CD4-positive, alpha-beta T cell treated with Interferon alpha-2 for 1 hour (primary cell): ENCODE data around the gene DYNLL2.
"Not testable (repeated sequence)": the region's sequence is repeated elsewhere in the genome, so short reads cannot be mapped to it uniquely, and the experiment has no call there.

ENCODE experiments used
- DNase-seq, 2 donors: peaks; one replicate each; pipeline ENCODE4 v3.0.0-alpha.2; 2020 to 2022

DYNLL2 gene

DNA sequence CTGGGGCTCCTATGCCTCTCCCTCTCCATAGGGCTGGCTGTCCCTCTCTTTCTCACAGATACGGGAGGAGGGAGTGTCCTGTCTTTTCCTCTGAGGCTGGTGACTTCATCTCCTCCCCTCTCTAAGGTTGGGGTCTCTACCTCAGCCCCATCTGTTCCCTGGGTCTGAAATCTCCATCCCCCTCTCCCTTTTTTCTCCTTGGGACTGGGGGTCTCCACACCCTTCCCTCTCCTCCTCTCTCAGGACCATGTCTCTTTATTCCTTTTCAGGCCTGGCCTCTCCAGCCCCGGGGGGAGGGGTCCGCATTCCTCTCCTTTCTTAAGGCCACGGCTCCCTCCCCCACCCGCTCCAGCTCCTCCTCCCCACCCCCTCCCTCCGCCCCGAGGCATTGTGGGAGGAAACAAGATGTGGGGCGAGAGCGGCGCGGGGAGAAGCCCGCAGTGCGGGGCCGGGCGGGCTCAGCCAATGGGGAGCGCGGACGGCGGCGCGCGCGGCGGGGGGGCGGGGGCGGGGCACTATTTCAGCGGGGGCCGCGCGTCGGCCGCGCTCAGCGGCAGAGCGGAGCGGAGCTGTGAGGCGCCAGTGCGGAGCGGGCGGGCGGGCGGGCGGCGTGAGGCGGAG lies at the start of gene DYNLL2:
Gene DYNLL2, plus strand, starts transcription at position 550 of the 621 bp plus-strand sequence. CDS start 3,672 bp downstream, outside the sequence.
- peak; percentile 90 to 93 for DNase-seq

DNA sequence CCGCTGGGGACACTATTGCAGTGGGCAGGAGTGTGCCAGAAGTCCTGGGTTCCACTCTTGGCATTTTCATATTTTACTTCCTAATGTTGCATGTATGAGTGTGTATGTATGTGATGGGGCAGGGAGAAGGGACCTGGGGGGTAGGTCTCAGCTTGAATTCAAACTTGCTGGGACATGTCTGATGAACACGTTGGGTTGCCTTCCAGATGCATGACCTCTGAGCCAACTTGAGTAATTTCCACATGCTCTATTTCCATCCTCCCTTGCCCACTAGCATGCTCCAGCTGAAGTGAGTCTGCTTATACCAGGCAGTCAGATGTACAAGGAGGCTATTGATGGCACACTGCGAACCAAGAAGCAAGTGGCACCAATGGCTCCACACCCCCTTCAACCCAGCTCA lies 43.2 kb upstream of the DYNLL2 start:
- DNase-seq, result no peak

DNA sequence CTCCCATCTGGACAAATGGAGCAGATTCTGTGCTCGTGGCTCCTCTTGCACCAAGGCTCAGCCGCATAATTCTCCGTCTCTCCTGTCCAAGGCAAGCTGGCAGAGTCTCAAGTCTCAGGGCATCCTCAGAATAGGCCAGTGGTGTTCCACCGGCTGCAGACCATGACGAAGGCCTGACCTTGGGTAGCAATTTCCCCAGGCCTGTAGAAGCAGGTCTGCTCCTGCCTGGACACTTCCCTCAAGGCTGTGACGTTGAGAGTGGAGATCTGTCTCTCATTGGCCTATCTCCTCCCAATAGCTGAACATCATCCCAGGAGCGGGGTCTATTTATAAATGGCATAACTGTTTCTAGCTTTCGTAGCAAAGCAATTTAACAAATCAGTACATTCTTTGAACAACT lies 42.8 kb upstream of the DYNLL2 start:
- DNase-seq, result no peak

DNA sequence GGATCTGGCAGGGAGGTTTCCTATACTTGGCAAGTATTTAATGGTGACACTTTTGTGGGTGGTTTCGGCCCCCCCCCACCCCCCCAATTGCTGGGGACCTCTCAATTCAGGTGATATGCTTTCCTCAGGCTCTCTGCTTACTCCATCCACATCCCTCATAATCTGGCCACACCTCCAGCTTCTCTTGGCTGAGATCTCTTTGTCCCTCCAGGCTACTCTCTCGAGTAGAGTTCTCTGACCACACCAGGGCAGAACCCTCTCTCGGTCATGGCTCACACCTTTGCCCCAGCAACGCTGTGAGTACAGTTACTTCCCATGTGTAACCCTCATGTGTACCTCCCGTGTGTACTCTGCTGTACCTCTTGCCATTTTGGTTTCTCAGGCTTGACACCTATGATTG lies 42.1 kb upstream of the DYNLL2 start:
- no peak for DNase-seq

DNA sequence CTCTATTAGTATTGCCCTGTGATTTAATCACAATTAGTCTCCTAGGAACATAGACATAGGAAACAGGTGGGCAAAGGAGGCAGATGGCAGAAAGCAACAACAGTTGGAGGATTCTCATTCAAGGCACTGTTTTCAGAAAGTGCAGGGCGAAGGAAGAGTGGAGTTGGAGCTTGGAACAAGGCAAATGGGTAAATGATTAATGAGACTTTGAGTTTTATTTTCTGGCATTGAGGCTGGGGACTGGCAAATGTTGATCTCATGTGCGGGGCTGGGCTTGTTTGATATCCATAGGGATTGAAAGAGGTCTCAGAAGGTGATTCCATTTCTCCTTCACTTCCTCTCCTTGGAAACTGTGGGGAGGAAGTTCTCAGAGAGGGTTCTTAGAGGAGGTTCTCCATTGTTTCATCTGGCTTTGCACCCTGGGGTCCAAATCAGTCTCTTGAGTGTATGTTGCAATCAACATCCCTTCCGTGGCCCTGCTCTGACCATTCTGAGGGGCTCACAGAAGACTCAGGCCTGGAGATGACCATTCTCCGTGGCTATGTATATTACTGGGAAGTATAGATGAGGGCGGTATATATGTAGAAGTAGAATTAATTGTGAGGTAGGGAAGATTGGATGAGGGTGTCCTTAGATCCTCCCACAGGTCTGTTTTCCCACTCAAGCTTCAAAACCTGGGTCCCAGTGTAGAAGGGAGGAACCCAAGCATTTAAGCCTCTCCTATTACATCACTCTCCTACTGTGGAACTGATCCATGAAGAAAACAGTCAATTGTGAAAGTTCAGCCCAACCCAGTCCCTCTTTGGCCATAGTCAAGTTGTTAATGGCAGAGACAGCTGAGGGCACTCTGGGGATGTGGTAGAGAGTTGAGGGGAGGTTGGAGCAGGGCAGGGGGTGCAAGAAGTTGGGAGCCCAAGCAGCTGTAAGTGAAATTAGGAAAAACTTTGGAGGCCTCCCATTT lies 39.7 kb upstream of the DYNLL2 start:
- DNase-seq, result no peak

DNA sequence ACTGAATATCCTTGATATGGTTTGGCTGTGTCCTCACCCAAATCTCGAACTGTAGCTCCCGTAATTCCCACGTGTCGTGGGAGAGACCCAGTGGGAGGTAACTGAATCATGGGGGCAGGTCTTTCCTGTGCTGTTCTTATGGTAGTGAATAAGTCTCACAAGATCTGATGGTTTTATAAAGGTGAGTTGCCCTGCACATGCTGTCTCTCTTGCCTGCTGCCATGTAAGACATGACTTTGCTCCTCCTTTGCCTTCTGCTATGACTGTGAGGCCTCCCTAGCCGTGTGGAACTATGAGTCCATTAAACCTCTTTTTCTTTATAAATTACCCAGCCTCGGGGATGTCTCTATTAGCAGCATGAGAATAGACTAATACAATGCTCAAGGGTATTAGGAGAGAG lies 39.0 kb upstream of the DYNLL2 start:
- DNase-seq, result not testable (repeated sequence)

DNA sequence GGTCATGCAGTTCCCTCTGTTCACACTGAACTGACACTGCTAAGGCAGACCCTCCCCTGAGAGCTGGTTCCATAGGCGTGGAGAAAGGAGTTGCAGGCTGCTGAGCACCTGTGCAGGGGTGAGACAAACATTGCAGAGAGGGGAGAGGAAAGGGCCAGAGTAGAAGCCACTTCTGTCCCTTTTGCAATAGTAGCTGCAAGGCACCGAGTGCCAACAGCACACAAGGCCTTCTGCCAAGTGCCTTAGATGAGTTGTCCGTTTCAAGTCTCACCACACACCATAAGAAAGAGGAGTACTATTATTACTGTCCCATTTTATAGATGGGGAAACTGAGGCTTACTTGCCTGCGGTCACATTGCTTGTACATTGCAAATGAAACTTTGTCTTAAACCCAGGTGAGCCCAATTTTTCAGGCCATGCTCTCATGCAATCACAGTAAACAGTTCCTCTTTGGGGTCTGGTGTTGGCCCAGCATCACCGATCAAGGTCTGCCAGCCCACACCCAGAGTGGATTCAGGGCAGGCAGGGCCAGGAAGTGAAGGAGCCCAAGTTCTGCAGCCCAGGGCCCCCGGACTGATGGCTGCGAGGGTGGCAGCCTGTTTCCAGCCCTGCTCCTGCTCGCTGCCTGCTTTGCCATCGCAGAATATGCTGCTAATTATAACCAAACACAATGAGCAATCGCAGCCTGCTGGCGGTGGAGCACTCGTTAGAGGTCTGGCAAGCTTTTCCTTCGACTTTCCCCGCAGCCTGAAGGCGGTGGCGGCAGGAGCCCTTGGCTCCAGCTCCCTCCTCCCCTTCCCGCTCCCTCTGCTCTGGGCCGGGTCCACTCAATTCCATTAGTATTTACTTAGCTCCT lies 36.8 kb upstream of the DYNLL2 start:
- no peak for DNase-seq

DNA sequence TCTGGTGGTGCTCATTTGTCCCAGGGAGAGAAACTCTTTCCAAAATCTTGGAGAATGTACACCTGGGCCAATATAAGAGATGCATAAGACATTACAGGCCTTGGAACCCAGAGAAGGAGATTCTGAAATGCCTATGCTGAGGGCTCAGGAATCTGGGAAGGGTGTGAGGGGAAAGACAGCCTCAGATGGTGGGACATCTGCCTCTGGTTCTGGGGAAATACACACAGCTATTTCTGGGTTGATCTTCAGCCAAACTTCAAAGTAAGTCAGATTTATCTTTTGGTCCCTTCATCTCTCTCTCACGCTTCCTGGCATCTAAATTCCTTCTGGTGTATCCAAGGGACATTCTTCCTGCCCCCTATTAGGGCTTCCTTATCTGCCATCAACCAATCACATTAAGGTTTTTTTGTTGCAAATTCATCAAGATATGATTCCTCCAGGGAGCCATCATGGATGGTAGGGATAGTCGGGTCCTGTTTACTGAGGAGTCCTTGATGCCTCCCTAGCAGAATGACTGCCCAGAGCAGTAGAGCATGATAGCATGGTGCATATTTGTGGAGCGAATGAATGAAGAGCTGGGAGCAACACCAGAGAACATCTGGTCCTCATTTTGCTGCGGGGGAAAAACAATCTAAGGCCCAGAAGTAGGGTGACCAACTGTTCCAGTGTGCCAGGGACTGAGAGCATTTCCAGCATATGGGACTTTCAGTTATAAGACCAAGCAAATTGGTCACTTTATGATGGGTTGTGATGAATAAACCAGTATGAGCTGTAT lies 35.7 kb upstream of the DYNLL2 start:
- no peak for DNase-seq

DNA sequence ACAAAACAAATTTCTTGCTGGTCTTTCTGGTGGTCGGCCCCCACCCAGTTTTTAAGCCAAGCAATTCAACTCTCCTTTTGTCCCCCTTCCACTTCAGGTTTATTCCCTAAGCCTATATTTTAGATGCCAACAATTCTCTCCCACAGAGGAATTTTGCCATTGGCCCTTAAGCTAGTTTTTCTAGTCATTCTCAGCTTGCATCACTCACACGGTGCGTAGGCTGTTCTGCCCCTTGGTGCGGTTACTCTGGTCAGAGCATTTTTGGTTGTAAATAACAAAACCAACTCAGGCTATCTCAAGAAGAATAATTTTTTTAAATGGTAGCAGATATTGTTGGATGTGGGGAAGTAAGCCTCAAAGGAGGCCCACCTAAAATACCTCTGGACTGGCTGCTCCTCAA lies 33.7 kb upstream of the DYNLL2 start:
- no peak for DNase-seq

DNA sequence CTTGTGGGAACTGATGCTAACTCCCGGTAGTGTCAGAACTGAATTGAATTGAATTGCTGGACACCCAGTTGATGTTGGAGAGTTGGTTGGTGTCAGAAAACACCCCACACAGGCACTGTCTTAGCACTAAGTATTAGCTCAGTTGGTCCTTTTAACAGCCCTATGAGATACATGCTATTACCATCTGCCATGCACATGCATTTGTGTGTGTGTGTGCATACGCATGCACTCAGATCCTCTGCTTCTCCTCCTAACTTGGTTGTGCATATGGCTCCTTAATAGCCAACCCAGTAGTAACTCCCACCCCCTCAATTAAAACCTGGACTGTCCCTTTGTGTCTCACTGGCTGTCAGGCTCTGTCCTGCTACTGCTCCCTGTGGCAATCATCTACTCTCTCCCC lies 32.3 kb upstream of the DYNLL2 start:
- DNase-seq, result no peak

DNA sequence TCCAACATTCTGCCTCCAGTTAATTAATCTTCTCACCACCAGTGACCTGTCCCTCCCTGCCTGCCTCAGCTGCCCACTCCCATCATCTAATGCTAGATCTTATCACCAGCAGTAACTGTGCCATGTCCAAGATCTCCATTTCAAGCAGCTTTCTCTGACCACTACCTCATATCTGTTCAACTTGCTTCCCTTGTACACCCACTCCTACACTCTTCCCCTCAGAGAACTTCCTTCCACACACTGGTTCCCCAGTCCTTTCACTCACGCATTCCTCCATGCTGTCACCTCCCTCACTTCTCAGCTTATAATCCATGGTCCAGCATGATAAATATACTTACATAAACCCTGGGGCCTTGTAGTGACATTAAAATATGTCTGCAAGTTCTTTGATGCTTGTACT lies 31.8 kb upstream of the DYNLL2 start:
- DNase-seq, result no peak

DNA sequence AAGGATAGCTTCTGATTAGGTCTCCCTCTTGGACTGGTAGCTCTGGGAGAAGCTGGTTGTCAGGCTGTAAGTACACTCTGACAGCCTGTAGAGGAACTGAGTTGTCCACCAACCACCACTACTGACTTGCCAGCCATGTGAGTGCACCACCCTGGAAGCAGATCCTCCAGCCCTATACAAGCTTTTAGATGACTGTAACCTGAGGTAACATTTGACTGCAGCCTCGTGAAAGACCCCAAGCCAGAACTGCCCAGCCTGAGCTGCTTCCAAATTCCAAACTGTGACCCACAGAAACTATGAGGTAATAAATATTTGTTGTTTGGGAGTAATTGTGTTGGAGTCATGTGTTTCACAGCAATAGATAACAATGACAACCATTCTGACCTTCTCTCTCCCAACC lies 30.8 kb upstream of the DYNLL2 start:
- no peak for DNase-seq

DNA sequence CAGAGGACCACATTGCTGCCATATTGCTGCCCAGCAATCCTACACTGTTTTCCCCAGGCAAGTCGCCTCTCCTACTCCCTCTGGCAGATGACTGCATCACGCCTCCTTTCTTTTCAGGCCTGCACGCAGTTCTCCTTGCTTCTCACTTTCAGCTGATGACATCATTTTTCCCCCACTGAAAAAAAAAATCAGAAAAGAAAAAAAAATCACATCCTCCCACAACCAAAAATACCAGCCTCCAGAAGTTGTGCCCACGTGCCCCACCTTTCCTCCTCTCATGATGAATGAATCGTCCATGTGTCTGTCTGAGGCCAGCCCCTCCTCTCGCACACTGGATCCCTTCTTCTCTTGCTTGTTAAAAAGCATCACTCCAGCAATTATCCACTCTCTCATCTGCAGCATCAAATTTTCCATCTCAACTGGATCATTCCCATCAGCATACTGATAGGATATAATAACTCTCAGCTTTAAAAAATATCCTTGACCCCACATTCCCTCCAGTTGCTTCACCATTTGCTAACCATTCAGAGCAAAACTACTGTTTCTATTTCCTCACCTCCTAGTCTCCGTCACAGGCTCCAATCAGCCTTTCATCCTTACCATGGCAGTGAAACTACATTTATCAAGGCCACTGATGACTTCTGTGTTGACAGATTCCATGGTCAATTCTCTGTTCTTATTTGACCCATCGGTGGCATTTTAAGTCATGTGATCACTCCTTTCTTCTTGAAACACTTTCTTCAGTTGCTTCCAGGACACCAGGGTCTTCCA lies 30.1 kb upstream of the DYNLL2 start:
- DNase-seq, result no peak

DNA sequence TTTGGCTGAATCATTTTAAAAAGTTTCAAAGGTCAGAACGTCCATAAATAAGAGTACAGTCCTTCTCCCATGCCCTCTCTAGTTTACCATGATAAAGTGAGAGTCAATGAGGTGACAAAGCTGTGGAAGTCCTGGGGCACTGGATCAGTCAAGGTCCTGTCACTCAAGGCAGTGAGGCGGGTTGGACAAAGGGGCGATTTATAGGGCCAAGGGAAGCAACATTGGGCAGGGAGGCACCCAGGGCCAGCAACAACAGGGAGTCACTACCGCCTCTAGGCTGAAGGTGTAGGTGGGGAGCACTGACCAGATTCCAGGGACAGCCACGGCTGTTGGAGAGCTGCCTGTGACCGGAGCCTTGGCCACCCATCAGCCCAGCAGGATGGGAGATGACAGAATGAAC lies 28.6 kb upstream of the DYNLL2 start:
- no peak for DNase-seq

DNA sequence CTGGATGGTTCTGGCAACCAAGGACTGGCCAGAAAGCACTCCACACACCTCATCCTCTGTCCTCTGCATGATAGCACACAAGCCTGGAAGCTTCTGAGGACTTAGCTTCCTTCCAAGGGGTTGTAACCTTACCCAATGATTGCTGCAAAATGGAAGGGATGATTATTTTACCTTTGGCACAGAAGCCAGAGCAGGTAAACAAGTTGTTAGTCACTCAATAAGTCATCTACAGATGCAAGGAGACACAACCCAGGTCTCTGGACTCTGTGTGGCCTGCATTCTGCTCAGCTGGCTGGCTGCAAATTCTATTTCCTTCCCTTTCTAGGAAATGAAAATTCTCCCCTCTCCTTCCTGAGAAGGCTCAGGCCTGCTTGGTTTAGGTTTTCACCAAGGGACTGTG lies 26.7 kb upstream of the DYNLL2 start:
- no peak for DNase-seq

DNA sequence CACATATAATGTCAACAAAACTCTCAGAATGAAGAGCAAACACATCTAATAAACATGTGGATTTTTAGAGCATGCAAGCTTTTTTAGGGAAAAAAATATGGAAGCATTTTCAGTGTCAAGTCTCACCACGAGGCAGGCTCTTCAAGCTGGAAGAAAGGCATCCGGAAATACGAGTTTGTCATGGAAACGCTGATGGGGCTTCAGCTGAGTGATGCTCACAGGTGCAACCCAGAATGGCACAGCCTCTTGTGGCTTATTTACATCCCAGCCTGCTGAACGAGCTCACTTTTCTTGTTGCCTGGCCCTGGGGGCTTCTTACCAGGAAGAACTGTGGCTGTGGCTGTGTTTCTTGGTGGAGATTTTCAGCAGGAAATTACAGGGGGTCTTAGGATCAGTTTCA lies 24.1 kb upstream of the DYNLL2 start:
- no peak for DNase-seq

DNA sequence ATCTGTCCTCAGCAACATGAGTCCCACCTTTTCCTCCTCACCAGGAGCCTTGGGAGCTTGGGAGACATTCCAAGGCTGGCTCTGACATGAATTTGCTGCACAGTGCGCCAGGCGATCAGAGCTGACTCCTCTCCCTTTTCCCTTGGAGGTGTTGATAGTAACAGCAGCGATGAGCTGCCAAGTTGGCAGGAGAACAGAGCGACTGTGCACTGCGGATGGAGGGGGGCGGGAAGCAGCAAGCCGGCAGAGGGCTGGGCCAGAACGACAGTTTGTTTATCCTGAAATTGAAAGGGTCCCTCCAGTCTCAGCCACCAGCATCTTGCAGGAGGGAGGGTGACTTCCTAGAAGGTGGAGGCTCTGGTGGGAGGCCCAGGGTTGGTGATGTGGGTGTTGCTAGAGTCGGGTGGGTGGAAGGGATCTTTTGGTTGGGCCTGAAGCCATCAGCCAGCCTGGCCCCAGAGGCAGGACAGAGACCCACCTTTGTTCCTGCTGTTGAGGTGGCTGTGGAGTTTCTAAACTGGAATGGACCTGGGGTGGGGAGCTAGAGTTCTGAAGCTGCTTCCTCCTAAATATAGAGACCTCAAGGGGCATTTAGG lies 22.5 kb upstream of the DYNLL2 start:
- no peak for DNase-seq

DNA sequence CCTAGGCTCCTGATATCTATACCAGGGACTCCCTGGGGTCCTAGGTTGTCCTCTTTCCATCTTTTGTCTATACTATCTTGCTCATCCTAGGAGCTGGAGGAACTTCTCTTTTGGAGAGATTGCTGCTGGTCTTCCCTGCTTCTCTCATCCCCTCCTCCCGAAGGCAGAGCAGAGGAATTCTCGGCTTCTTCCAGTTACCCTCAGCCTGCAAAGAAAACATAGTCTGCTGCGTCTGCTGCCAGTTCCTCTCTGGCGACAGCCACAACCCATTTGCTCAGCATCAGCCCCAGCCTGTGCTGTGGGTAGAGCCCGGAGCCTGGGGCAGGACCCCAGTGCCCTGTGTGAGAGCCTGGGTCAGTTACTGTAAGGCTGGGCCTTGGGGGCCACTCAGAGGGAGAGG lies 21.5 kb upstream of the DYNLL2 start:
- DNase-seq, result no peak

DNA sequence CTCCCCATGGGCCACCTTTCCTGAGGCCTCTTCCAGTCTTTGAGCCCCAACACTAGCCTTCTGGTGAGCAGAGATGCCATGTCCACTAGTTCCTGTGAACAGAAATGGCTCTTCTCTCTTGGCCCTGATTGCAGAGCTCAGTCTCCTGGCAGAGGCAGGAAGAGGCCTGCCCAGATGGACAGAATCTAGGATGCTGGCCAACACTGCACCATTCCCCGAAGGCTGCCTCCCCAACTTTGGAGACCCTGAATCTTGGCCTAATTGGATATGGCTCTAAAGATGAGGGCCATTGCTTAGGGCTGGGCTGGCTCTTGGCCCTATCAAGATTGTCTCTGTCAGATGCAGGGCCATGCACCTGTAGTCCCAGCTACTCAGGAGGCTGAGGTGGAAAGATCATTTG lies 18.0 kb upstream of the DYNLL2 start:
- no peak for DNase-seq

DNA sequence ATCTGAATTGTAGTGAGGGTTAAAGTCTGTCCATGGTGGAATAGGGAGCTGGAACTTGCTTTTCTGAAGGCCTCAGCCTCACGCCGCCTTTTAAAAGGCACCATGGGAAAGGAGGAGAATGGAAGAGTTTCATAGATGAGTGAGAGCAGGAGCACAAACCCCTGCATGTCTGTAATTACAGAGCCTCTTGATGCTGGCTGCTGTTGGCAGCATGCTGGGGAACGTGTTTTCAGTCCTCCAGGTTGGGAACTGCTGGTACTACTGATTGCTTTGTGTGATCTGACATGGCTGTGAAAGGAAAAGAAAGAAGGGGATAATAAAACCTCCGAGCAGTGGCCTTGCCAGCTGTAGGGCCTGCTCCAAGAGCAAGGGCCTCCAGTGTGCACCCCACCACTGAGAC lies 16.8 kb upstream of the DYNLL2 start:
- no peak for DNase-seq

DNA sequence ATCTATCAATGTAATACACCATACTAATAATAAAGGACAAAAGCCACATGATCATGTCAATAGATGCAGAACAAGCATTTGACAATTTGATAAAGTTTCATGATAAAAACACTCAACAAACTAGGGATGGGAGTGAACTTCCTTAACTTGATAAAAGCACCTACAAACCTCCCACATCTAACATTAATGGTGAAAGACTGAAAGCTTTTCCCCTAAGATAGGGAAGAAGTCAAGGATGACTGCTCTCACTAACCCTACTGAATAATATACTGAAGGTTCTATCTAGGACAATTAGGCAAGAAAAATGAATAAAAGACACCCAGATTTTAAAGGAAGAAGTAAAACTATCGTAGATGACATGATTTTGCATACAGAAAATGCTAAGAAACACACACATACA lies 10.4 kb upstream of the DYNLL2 start:
- DNase-seq, result no peak
